ENCODE results near the gene NECAB3.

The NECAB3 gene

GRCh38 chr20:33677991-33678702 lies 3.9 kb upstream of the NECAB3 start:
- no peak for DNase-seq

GRCh38 chr20:33676652-33677645 lies 2.7 kb upstream of the NECAB3 start:
- no peak for DNase-seq

- DNase-seq, result no peak
Measured at GRCh38 chr20:33676121-33676520, 1.9 kb upstream of the NECAB3 start.

GRCh38 chr20:33675136-33675959 lies 1.1 kb upstream of the NECAB3 start:
- peak; percentile 68 for DNase-seq

- peak; percentile 33 for DNase-seq
Measured at GRCh38 chr20:33673410-33674293, 576 bp downstream of the NECAB3 start.

- DNase-seq, result no peak
Measured at GRCh38 chr20:33673114-33673409, 1.2 kb downstream of the NECAB3 start.

- peak; percentile 61 for DNase-seq
Measured at GRCh38 chr20:33672426-33673113, 1.7 kb downstream of the NECAB3 start.

GRCh38 chr20:33671573-33672288 lies 2.5 kb downstream of the NECAB3 start:
- no peak for DNase-seq

GRCh38 chr20:33670715-33671499 lies 3.3 kb downstream of the NECAB3 start:
- DNase-seq, result peak; percentile 53

- no peak for DNase-seq
Measured at GRCh38 chr20:33669873-33670640, 4.2 kb downstream of the NECAB3 start.

GRCh38 chr20:33669224-33669623 lies 5.0 kb downstream of the NECAB3 start:
- DNase-seq, result peak; percentile 39

GRCh38 chr20:33668466-33669155 lies 5.6 kb downstream of the NECAB3 start:
- DNase-seq, result peak; percentile 55

GRCh38 chr20:33667676-33668465 lies 6.4 kb downstream of the NECAB3 start:
- peak; percentile 91 for DNase-seq

- peak; percentile 85 for DNase-seq
Measured at GRCh38 chr20:33667245-33667675, 7.0 kb downstream of the NECAB3 start.

GRCh38 chr20:33666293-33667244 lies 7.7 kb downstream of the NECAB3 start, which contains the start of gene ACTL10:
Gene ACTL10 (plus strand): TSS chr20:33666943. CDS start chr20:33667498, 555 bp downstream.
- peak; percentile 99 for DNase-seq

- peak; percentile 69 for DNase-seq
Measured at GRCh38 chr20:33664762-33665144, 9.5 kb downstream of the NECAB3 start.
